ENCODE data around the gene GANAB. TPM values are rescaled to one million over a fixed set of nuclear protein-coding genes. Genes with fewer than 3 reads are reported as not detected.
"Not testable (repeated sequence)": the region's sequence is repeated elsewhere in the genome, so short reads cannot be mapped to it uniquely, and the experiment has no call there.

Gene GANAB
- total RNA-seq: 237 and 423 TPM in 2 replicates

DNA sequence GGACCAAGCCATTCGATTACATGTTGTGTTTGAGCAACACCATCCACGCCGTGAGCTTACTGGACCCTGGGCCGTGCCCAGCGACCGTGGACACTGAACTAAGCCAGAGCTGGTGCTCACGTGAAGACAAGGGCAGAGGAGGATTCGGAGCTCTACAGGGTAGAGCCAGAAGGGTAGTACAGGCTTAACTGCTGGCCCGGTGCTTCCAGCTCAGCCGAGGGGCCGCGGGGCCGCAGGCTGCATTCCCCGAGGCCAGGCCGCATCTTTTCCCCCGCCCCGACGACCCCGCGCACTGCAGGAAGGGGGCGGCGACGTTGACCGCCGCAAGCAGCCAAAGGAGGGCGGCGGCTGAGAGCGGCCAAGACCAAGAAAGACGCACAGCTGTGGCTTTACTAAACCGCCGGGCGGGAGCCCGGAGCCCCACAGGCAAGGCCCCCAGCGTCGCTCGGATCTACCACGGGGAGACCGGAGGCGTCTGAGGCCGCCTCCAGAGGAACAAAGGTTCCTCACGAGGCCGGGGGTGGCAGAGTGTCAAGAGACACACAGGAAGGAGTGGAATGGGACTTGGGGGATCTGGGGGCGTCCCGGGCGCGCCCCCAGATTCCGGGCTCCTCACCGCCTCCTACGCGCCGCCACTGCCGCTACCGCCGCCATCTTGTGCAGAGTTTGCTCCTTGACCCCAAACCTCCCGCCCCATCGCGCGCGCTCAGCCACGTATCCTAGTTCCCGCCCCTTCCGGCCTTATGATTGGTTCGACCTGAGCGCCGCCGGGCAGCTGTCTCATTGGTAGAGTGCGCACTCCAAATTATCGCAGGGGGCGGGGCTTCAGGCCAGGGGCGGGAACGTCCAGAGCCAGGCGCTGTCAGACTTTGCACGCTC is at the start of gene GANAB:
TSS of gene GANAB (minus strand) at position 668 of the 879 bp plus-strand sequence. CDS start at position 654, 14 bp downstream.
- peak; percentile 99 for DNase-seq

DNA sequence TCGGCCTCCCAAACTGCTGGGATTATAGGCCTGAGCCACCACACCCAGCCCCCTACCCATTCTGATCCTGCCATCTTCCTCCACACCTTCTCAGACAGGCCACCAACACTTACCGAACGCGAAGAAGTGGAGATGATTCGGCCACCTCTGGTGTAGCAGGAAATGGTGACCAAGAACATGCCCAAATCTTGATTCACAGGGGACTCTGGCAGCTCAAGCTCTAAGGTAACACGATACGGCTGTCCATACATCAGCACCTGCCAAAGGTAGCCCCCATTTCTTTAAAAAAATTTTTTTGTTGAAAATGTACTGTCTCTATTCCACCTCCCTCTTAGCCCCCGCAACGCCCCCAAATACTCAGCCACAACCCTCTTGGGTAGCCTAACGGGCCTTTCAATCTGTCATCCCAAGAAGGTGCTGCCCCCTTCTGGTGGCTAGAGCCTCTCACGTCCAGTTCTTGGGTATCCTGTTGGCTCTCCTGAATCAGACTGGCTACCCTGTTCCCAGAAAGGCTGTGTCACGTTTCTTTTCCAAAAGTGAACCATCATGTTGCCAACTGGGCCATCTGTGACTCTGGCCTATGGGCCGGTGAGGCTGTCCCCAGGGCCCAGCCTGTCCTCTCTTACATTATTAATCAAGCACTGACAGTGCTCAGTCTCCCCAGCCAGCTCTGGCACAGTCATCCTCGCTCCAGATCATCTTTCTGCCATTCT is 48.2 kb upstream of the GANAB start:
- DNase-seq: peak; percentile 94

DNA sequence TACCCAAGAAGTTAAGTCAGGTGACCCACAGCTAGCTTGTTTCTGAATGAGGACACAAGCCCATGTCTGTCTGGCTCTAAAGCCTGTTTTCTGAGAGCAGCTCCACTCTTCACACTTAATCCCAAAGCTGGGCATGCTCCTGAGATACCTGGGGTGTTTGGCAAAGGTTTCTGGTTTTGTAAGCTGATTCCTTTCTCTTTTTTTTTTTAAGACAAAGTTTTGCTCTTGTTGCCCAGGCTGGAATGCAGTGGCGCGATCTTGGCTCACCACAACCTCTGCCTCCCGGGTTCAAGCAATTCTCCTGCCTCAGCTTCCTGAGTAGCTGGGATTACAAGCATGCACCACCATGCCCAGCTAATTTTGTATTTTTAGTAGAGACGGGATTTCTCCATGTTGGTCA is 47.2 kb upstream of the GANAB start:
- not testable (repeated sequence) for DNase-seq

DNA sequence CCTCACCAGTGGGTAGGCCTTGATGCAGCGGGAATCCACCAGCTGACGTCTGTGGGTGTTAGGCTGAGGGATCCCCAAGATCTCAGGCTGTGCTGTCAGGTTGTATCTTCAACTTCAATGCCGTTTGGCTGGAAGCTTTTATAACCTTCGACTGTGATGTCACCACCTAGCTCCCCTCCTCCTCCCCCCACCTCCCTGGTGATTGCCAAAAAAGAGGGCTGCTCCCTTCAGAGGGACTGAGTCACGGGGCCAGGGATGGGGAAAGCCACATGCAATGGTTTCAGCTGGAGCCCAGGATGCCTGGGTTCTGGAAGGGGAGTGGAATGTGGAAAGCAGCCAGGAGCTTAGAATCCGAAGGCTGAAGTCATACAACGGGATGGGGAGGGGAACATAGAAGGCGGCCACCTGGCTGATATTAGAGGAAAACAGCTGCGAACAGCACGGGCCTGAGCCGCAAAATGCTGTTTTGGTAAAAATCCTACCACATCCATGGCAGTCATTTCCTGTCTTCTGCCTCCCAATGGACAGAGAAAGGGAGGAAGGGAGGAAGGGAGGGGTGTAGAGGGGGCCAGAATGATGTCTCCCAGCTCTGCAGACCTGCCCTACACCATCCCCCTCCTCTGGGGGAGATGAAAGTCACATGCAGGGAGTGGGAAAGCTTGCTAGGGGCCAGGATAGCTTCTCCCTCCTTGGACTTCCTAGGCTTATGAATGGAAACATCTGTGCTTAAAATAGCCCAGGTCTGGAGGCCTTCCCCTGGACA is 43.2 kb upstream of the GANAB start, which contains the start of gene LRRN4CL:
TSS of gene LRRN4CL (minus strand) at position 110 of the 763 bp plus-strand sequence. CDS start 1,022 bp downstream, outside the sequence.
- DNase-seq: no peak

DNA sequence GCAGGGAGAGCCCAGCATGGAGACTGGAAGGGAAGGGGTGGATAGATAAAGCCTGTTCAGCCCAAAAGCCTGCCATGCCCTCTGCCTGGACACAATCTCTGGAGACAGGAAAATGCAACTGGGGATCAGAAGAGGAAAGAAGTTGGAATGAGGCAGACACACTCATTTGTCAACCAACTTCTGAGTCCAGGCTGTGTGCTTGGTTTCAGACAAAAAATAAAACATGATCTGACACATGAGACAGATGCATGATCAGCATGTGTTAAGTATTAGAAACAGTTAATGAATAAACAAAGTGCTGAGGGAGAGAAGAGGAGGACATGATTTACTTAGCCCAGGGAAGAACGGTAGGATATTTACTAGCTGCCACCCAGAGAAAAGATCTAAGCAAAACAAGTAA is 42.1 kb upstream of the GANAB start:
- DNase-seq: no peak

DNA sequence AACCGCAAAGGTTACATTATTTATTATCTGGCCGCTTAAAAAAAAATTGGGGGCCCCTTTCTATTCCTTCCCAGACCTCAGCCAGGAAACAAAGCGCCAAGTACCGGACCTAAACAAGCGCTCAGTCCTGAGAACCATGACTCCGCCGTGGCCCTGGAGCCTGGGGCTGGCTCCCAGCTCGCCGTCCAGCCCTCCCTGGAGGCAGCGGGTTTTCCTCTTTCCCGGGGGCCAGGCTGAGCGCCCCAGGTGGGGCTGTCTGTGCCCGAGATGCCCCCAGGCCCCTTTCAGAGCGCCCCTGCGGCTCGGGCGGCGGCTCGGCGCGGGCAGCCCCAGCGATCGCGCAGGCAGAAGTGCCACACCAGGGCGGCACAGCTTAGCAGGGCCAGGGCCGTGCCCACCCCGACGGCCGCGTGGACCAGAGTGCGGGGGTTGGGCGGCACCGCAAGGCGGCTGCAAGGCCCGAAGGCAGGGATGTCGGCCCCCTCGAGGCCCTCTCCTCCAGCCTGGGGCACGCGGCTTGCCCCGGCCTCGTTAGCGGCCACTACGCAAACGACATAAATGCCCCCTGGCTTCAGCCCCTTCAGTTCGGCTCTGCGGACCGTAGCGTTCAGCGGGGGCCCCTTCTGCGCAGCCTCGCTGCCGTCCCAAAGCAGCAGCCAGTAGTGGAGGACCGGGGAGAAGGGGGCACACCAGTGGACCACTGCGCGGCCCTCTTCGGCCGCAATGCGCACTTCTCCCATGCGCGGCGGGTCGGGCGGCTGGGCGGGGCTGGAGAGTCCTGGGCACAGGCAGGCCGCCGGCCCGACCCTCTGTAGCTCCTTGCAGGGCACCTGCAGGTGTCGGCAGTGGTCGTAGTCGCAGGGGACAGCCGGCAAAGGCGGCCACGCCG is 41.3 kb upstream of the GANAB start:
- no peak for DNase-seq

DNA sequence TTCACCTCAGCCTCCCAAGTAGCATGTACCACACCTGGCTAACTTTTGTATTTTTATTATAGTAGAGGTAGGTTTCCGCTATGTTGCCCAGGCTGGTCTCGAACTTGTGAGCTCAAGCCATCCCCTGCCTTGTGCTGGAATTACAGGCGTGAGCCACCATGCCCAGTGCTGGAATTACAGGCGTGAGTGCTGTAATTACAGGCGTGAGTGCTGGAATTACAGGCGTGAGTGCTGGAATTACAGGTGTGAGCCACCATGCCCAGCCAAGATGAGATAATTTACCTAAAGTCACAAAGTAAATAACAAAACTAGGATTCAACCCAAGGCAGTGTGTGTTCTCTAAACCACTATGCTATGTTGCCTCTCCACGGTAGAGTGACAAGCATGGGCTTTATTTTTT is 36.1 kb upstream of the GANAB start:
- no peak for DNase-seq

DNA sequence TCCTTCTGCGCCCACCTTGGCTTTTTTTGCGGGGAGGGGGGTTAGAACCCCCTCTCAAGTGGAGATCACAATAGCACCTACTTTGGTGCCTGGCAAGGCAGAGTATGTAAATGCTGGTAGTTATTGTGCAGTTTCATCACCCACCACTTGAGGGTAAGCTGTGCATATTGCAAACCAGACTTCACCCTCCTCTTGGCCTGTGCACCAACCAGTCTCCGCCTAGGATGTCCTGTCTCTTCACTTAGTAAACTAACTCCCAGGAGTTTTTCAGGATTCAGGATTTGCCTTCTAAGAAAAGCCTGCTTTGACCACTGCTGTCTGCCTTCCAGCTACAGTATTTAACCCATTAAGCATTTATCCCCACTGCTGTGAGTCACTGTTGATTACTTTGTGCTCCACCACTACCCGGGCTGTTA is 34.4 kb upstream of the GANAB start:
- DNase-seq: peak; percentile 88

DNA sequence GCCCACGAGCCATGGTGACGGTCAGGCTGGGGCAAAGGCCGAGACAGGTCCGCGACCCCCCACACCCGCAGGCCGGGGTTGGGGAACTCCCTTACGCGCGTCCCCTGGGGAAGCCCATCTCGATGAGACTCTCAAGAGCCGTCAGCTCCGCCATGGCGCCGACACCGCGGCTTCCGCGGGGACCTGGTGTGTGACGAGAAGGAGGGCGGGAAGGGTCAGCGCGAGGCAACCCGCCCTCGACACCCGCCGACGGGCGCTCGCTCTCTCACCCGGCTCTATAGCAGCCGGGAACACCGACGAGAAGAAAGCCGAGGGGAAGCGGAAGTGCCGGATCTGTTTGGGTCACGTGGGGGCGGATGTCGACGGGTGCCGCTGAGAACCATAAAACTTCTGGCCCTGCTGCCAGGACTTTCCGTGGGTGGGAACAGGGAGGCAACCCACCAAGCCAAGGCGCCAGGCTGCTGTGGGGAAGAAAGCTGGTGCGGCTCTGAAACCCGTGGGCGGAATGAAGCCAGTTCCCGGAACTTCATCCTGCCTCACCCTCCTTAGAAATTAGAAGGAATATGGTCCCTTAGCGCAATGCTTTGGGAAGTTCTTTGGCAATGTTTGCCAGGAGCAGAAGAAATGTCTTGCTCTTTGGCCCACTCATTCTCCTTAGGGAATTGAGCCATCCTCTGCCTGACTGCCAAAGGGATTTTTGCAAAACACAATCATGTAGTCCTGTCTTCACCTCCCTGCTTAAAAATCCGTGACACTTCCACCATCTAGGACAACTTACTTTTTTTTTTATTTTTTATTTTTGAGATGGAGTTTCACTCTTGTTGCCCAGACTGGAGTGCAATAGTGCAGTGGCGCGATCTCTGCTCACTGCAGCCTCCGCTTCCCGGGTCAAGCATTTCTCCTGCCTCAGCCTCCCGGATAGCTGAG is 32.6 kb upstream of the GANAB start, which contains the start of gene UBXN1:
TSS of gene UBXN1 (minus strand) at position 304 of the 927 bp plus-strand sequence. CDS start at position 154, 150 bp downstream.
- peak; percentile 93 for DNase-seq

DNA sequence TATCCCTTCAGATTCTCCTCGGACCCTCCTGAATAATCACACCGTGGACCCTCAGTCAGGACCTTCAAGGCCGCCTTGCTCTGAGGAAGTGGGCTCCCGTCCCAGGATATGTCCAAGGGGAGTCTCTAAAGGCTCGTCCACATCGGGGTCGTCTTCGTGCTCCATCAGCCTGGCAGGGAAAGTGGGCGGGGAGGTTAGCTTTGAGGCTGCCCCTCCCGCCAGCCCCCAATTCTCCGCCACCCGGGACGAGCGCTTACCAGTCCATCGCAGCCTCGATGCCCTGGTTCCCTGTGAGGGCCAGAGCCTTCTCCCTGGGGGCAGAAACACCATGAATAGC is 32.0 kb upstream of the GANAB start:
- no peak for DNase-seq

DNA sequence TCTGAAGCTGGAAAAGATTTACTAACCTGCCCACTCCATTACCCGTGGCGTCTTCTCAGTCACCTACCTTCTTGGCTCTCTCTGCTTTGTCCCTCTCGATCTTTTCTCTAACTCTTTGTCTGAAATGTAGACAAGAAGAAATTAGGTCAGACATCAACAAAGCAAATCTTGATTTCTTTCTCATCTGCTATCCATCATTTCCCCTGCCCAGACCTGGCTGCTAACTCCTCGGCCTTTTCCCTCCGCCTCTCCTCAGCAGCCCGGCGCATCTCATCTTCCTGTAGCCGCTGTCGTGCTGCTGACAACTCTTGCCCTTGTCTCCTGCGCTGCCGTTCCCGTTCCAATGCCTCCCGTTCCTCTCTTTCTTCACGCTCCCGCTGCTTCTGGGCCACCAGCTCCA is 31.3 kb upstream of the GANAB start:
- no peak for DNase-seq

DNA sequence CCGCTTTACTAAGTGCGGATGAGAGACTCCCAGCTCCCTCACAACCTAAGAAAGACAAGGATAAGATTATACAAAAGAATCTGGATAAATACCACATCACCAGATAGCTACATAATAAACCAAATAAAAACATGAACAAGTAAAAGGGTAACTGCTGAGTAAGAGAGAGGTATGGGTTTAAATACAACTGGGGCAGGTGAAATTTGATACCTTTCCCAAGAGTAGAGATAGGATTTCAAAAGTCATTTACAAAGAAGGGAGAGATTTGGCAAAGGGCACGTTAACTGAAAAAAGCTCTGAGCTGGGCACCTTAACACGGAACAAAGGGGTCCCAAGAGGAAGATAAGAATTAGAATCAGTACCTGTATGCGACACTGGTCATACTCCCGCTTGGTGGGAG is 30.7 kb upstream of the GANAB start:
- DNase-seq: no peak

DNA sequence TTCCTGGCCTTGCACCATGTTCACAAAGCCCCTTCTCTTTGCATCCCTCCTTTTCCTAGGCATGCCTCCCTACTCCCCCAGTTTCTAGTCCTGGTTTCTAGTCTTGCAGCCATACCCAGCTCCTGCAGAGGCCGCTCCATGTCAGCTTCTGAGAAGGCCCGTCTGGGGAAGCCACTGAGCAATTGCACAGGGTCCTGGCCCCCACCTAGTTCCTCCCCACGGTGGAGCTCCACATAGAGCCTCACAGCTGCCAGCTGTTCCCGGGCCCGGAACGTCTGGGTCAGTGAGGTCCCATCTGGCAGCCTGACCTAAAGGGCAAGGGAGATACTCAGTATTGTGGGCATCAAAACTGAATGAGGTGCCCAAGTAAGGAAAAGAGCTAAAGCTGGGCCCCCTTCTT is 30.3 kb upstream of the GANAB start:
- DNase-seq: no peak

DNA sequence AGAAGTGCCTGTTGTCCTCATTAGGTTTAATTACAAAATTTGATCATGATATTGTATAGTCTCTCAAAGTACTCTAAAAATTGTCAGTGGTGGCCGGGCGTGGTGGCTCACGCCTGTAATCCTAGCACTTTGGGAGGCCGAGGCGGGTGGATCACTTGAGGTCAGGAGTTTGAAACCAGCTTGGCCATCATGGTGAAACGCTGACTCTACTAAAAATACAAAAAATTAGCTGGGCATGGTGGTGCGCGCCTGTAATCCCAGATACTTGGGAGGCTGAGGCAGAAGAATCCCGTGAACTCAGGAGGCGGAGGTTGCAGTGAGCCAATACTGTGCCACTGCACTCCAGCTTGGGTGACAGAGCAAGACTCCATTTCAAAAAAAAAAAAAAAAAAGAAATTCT is 29.0 kb upstream of the GANAB start:
- not testable (repeated sequence) for DNase-seq

DNA sequence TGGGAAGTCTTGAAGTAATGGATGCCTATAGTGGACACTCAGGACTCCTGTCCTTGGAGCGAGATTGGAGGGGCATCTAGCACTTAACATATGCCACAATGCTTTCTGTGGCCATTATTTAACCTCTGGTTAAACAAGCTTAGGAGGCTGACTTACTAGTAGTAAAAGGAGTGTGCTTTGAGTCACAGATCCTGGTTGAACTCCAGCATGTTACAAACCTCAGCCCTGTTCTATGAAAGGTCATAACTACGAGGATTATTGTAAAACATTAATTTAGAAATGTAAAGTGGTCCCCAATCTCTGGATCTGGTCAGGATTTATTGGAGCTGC is 26.7 kb upstream of the GANAB start:
- DNase-seq: no peak

DNA sequence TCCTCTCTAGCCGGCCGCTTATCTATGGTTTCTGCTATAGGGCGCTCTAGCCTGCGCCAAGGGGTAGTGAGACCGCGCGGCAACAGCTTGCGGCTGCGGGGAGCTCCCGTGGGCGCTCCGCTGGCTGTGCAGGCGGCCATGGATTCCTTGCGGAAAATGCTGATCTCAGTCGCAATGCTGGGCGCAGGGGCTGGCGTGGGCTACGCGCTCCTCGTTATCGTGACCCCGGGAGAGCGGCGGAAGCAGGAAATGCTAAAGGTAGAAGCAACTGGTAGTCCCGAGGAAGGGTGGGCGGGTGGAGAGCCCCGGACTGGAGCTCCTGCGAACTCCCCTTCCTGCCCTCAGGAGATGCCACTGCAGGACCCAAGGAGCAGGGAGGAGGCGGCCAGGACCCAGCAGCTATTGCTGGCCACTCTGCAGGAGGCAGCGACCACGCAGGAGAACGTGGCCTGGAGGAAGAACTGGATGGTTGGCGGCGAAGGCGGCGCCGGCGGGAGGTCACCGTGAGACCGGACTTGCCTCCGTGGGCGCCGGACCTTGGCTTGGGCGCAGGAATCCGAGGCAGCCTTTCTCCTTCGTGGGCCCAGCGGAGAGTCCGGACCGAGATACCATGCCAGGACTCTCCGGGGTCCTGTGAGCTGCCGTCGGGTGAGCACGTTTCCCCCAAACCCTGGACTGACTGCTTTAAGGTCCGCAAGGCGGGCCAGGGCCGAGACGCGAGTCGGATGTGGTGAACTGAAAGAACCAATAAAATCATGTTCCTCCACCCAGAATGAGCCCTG is 25.4 kb upstream of the GANAB start, which contains the start of the genes LBHD1 and UQCC3:
TSS of gene LBHD1 (minus strand) at position 660 of the 782 bp plus-strand sequence. CDS start 2,236 bp downstream, outside the sequence.
TSS of gene UQCC3 (plus strand) at position 66 of the 782 bp plus-strand sequence. CDS start at position 139, 73 bp downstream.
- peak; percentile 91 for DNase-seq

DNA sequence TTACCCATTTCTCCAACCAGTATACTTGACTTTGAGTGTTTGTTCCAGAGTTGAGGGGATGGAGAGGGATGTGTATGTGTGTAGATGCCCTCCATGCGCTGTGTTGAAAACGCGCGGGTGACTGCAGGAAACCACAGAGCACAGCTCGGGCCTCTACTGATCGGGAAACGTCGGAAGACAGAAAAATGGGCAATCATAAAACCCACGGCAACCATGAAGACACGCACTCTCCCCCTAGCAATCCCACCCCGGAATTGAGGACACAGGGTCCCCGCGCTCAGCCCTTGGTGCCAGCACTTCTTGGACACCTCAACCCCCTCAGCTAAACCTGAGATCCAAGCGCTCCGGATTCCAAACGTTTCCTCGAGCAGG is 24.8 kb upstream of the GANAB start:
- no peak for DNase-seq

DNA sequence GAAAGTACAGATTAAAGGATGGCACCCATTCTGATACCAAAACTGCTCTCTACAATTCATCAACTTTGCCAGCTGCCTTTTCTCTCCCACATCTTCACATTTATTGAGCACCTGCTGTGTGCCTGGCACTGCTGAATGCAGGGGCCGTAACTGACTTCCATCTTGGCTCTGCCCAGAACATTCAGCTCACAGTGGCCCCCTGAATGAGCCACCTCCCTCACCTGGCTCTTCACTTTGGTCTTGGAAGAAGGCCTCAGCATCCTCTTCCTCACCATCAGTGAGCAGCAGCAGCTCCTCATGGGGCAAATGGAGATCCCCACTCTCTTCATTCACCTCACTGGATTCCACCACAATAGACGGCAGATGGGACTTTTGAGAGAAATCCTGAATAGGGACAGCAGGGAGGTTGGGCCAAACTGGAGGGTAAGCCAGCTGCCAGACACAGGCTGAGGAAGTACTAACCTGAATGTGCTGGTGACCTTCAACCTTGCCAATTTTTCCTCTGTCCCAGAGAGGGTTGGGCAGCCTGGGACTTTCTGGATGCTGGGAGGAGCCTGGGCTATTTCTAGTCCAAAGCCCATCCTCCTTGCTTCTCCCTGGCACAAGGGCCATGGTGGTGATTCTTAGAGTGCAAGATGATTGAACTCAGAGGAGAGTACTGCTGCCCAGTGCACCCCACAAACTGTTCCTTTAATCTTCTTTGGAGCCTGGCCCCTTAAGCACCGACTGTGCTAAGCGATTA is 23.2 kb upstream of the GANAB start:
- DNase-seq: no peak

DNA sequence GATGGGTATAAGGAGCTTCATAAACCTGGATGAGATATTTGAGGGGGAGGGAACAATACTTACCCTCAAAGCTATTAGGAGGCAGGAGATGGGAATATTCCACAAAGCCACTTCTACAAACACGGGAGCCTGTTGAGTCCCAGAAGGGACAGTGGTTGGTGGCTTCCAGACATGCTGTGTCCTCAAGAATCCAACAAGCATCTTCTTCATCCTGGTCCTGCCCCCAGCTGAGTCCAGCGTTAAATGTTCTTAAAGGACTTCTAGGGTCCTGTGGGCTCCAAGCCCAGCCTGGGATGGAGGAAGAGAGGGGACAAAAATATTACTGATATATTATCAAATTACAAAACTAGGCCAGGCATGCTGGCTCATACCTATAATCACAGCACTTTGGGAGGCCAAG is 21.0 kb upstream of the GANAB start:
- no peak for DNase-seq

All from dermis blood vessel endothelial cell (primary cell).